Measurements from ENCODE around the gene ARHGAP24.

DNA sequence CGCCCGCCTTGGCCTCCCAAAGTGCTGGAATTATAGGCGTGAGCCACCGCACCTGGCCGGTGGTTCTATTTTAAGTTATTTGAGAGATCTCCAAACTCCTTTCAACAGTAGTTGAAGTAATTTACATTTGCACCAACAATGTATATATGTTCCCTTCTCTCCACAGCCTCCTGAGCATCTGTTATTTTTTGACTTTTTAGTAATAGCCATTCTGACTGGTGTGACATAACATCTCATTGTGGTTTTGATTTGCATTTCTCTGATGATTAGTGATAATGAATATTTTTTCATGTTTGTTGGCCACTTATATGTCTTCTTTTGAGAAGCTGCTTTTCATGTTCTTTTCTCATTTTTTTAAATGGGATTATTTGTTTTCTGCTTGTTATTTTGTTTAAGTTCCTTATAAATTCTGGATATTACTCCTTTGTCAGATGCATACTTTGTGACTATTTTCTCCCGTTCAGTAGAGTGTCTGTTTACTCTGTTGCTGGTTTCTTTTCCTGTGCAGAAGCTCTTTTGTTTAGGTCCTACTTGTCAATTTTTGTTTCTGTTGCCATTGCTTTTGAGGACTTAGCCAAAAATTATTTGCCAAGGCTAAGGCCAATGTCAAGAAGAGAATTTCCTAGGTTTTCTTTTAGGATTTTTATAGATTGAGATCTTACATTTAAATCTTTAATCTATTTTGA is 213.2 kb downstream of the ARHGAP24 start:
- TF ChIP-seq, protein P1, sequence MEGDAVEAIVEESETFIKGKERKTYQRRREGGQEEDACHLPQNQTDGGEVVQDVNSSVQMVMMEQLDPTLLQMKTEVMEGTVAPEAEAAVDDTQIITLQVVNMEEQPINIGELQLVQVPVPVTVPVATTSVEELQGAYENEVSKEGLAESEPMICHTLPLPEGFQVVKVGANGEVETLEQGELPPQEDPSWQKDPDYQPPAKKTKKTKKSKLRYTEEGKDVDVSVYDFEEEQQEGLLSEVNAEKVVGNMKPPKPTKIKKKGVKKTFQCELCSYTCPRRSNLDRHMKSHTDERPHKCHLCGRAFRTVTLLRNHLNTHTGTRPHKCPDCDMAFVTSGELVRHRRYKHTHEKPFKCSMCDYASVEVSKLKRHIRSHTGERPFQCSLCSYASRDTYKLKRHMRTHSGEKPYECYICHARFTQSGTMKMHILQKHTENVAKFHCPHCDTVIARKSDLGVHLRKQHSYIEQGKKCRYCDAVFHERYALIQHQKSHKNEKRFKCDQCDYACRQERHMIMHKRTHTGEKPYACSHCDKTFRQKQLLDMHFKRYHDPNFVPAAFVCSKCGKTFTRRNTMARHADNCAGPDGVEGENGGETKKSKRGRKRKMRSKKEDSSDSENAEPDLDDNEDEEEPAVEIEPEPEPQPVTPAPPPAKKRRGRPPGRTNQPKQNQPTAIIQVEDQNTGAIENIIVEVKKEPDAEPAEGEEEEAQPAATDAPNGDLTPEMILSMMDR (IDR thresholded peaks at IDR 0.05 in 2 of 3, conservative IDR thresholded peaks at IDR 0.05 in 1 of 3; ENCODE audit: borderline replicate concordance in 1 of 3, insufficient read depth in 1 of 3, low read depth in 2 of 3, low read length in 2 of 3): no peak
- TF ChIP-seq CEBPB (IDR thresholded peaks at IDR 0.05; ENCODE audit: low read depth): no peak
- no peak for TF ChIP-seq REST (IDR thresholded peaks at IDR 0.05; ENCODE audit: low read depth)
- no peak for TF ChIP-seq CBX3 (IDR thresholded peaks at IDR 0.05; ENCODE audit: low read depth)
- TF ChIP-seq RAD21 (IDR thresholded peaks at IDR 0.05; ENCODE audit: low read depth): no peak
